ENCODE measurements around the gene IQUB.
"Not testable (repeated sequence)": the region's sequence is repeated elsewhere in the genome, so short reads cannot be mapped to it uniquely, and the experiment has no call there.

Gene IQUB

DNA sequence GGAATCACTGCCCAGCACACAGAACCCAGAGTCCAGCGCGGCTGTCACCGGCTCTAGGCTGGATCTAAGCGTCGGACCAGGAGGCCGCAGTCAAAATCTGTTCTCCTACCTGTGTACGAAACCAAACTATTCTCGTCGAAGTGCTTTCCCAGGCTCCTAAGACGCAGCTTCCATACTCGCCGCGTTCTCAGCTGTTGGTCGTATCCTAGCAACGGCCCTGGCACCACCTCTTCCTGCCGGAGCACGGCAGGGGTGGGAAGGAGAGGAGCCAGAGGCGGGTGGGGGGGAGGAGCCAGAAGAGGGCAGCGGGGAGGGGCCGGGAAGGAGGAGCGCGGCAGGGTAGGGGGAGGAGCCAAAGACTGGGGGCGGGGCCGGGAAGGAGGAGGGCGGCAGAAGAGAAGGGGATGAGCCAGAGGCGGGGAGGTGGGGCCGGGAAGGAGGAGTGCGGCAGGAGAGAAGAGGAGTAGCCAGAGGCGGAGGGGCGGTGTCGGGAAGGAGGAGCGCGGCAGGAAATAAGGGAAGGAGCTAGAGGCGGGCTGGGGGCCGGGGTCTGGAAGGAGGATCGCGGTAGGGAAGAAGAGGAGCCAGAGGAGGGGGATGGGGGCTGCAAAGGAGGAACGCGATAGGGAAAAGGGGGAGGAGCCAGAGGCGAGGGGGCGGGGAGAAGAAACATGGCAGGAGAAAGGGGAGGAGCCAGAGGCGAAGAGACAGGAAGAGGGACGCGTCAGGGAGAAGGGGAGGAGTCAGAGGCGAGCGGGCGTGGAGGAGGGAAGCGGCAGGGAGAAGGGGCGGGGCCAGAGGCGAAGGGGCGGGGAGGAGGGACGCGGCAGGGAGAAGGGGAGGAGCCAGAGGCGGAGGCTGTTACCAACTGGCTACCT, at the start of gene IQUB:
Gene IQUB (minus strand): TSS at position 213 of the 878 bp plus-strand sequence. CDS start 22,255 bp downstream, outside the sequence.
- peak; percentile 91 for DNase-seq

GRCh38 chr7:123583821-123584220, 49.4 kb upstream of the IQUB start:
- DNase-seq, result no peak

- DNase-seq, result no peak
Observed at GRCh38 chr7:123581162-123581459, 46.7 kb upstream of the IQUB start.

GRCh38 chr7:123580406-123581161, 46.2 kb upstream of the IQUB start:
- DNase-seq, result peak; percentile 56

DNA sequence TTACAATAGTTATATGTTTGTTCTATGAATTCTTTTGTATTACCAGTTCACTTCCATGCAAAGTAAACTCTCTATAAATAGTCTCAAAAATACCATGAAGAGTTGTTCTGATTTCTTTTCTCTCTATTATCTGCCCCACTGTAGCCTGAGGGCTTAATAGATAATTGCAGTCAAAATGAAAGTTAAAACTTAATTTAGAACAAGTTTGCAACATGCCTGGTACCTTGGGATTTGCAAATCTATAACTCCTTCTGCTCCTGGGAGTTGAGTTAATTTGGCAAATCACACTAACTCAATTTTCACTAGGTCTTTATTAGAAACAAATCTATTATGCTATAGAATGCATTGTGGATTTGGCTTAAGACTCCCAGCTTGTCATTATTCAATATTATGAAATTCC, 45.0 kb upstream of the IQUB start:
- DNase-seq, result no peak

DNA sequence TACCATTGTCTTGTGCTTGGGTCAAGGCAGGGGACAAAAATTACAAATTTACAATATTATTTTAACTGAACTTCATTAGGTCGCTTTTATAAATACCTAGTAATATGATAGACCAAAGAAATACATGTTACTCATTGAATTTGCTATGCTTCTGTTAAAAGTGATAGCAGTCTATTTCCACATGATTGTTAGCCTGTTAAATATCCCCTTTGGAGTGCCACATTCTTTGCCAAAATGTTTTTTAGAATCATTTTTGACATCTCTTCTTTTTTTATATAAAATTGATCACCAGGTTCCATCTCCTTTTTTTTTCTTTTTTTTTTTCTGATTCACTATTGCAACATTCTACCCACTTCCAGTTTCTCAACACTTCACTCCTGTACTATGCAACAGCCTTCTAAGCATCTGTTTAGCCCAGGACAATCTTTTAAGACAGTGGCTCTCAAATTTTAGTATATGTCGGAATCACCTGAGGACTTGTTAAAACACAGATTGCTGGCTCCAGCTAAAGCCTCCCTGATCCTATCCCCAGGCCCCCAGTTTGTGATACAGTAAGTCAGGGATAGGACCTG, 39.6 kb upstream of the IQUB start:
- DNase-seq, result no peak

DNA sequence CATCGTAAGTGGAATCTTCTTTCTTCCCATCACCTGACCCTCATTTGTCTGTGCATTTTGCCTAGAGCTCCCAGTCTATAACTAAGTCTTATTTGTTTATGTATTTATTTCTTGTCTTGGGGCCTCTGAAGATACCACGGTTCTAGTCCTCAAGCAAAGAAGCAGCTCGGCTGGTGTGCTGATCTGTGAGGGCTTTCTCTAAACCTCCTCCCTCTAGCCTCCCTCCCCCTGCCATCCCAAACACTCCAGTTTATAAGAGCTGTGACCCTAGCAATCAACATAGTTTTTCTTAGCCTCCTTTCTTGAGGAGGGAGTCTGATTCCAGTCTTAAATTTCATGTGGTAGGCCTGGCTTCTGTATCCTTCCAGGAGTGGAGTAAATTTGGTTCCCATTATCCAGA, 38.9 kb upstream of the IQUB start:
- DNase-seq, result no peak

DNA sequence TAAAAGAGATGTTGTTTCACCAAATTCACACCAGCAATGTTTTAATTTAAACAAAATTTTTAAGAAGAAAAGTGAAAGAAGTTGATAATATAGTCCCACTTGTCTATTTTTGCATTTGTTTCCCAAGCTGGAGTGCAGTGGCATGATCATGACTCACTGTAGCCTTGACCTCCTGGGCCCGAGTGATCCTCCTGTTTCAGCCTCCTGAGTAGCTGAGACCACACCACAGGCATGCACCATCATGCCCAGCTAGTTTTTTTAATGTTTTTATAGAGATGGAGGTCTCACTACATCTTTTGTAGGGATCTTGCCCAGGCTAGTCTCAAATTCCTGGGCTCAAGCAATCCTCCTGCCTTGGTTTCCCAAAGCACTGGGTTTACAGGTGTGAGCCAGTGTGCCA, 37.3 kb upstream of the IQUB start:
- no peak for DNase-seq

- no peak for DNase-seq
Observed at GRCh38 chr7:123571187-123571586, 36.8 kb upstream of the IQUB start.

GRCh38 chr7:123570390-123571182, 36.2 kb upstream of the IQUB start:
- no peak for DNase-seq

- DNase-seq, result no peak
Observed at GRCh38 chr7:123569352-123570010, 35.1 kb upstream of the IQUB start.

DNA sequence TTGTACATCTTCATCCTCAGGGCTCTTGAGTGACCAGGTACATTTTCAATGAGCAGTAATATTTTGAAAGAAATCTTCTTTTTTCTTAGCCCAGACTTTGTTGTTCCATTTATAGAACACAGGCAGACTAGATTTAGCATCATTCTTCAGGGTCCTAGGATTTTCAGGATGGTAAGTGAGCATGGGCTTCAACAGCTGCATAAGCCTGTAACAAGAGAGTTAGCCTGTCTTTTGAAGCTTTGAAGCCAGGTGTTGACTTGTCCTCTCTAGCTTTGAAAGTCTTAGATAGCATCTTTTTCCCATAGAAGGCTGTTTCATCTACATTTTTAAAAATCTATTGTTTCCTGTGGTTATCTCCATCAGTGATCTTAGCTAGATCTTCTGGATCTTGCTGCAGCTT, 27.7 kb upstream of the IQUB start:
- no peak for DNase-seq

DNA sequence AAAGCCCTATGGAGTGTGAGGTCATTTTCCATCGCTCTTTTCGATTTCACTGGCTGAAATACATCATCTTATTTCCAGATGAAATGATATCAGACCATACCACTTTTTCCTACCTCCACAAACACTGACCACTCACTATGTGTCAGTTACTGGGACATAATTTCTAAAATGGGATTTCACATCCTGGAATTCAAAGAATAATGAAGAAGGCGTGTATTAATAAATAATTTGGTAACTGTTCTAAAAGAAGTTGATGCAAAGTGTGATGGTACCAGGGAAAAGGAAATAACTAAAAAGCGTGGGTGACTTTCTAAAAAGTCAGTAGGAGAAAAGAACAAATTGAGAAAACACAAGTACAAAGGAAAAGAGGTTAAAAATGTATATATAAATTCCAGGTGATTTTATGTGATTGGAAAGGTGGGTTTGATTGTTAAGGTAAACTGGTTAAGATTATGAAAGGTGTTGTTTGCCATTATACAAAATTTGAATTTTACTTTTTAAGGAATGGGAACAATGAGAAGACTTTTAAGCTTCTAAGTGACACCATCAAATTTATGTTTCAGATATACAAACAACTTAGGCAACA, 24.0 kb upstream of the IQUB start:
- DNase-seq, result no peak

GRCh38 chr7:123557398-123558288, 23.2 kb upstream of the IQUB start, which contains the start of gene NDUFA5:
Gene NDUFA5 (minus strand): TSS chr7:123557818. CDS start chr7:123557795, 23 bp downstream.
- peak; percentile 97 for DNase-seq

- no peak for DNase-seq
Observed at GRCh38 chr7:123557016-123557397, 22.6 kb upstream of the IQUB start.

- DNase-seq, result no peak
Observed at GRCh38 chr7:123555484-123555883, 21.1 kb upstream of the IQUB start.

DNA sequence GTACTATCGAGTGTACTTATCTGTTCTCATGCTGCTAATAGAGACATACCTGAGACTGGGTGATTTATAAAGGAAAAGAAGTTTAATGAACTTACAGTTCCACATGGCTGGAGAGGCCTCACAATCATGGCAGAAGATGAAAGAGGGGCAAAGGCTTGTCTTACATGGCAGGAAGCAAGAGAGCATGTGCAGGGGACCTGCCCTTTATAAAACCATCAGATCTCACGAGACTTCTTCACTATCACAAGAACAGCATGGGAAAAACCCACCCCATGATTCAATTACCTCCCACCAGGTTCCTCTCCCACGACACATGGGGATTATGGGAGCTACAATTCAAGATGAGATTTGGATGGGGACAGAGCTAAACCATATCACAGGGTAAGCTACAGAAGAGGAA, 18.8 kb upstream of the IQUB start:
- no peak for DNase-seq

- no peak for DNase-seq
Observed at GRCh38 chr7:123552641-123553040, 18.2 kb upstream of the IQUB start.

- DNase-seq, result not testable (repeated sequence)
Observed at GRCh38 chr7:123552134-123552533, 17.7 kb upstream of the IQUB start.

DNA sequence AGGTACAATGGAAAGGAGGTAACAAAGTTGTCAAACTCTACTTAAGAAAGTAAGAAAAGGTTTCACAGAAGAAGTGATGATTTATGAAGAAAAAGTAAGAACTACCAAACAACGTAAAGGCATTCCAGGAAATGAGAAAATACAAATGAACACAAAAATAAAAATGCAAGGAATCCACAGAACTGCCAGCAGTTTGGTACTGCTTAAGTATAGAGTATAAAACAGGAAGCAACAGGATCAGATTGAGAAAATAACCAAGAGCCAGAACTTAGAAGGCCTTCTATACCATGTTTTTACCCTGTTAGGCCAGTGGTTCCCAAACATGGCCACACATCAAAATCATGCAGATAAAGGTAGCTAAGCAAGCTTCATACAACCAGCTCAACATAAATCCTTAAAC, 14.0 kb upstream of the IQUB start:
- no peak for DNase-seq

- DNase-seq, result no peak
Observed at GRCh38 chr7:123539871-123540270, 5.5 kb upstream of the IQUB start.

All from NCI-H774 (cell line).